ENCODE data around the gene ANKIB1. TPM values are rescaled to one million over a fixed set of nuclear protein-coding genes. Genes with fewer than 3 reads are reported as not detected.

Gene ANKIB1
- total RNA-seq, 2 experiments from 2014 or later: 60.0 to 66.9 TPM

DNA sequence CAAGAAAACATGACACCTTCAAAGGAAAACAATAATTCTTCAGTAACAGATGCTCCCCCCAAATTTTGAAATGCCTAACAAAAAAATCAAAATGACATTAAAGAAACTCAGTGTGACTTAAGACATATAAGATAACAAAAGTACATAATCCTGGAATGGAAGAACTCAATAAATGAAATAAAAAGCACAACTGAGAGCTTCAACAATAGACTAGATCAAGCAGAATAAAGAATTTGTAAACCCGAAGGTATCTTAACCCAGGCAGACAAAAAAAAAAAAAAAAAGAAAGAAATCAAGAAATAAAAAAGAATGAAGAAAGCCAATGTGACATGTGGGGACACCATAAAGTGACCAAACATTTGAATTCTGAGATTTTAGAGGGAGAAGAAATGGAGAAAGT lies 39.1 kb upstream of the ANKIB1 start:
- Mint-ChIP-seq H3K27me3 (no peaks in the 10 kb centered on the region), H3K36me3 (ENCODE audit: low read depth) (peaks cover 96% of the 10 kb centered on the region), H3K9me3 (peaks cover 13% of the 10 kb centered on the region), H3K4me3 (no peak overlapping the region), H3K4me1 (ENCODE audit: low read depth) (peaks cover 20% of the 10 kb centered on the region), H3K27ac (no peak overlapping the region)
- ATAC-seq (ENCODE audit: poor library complexity) (no peak), DNase-seq (no peak)
- ChIA-PET CTCF (no interaction called here), POLR2A (no interaction called here)
- Histone ChIP-seq H3K27me3 (ENCODE audit: control insufficient read depth in 1 of 2, insufficient read depth in 2 of 2, low read length in 2 of 2) (no peaks in the 10 kb centered on the region), H3K4me3 (ENCODE audit: low read length) (no peak overlapping the region), H3K36me3 (ENCODE audit: insufficient read depth, low read length) (peaks cover 76% of the 10 kb centered on the region), H3K4me1 (ENCODE audit: insufficient read depth, low read length) (no peaks in the 10 kb centered on the region), H3K9me3 (ENCODE audit: control insufficient read depth in 1 of 2, insufficient read depth in 1 of 2, low read length in 2 of 2) (peaks cover 9 to 12% of the 10 kb centered on the region in 2 experiments), H3K27ac (ENCODE audit: low read depth in 1 of 2, low read length in 2 of 2) (no peak overlapping the region)
- TF ChIP-seq, protein P1, sequence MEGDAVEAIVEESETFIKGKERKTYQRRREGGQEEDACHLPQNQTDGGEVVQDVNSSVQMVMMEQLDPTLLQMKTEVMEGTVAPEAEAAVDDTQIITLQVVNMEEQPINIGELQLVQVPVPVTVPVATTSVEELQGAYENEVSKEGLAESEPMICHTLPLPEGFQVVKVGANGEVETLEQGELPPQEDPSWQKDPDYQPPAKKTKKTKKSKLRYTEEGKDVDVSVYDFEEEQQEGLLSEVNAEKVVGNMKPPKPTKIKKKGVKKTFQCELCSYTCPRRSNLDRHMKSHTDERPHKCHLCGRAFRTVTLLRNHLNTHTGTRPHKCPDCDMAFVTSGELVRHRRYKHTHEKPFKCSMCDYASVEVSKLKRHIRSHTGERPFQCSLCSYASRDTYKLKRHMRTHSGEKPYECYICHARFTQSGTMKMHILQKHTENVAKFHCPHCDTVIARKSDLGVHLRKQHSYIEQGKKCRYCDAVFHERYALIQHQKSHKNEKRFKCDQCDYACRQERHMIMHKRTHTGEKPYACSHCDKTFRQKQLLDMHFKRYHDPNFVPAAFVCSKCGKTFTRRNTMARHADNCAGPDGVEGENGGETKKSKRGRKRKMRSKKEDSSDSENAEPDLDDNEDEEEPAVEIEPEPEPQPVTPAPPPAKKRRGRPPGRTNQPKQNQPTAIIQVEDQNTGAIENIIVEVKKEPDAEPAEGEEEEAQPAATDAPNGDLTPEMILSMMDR (IDR thresholded peaks at IDR 0.05): no peak
- intact Hi-C loops (cut with DNase I, micrococcal nuclease): no loop called here

DNA sequence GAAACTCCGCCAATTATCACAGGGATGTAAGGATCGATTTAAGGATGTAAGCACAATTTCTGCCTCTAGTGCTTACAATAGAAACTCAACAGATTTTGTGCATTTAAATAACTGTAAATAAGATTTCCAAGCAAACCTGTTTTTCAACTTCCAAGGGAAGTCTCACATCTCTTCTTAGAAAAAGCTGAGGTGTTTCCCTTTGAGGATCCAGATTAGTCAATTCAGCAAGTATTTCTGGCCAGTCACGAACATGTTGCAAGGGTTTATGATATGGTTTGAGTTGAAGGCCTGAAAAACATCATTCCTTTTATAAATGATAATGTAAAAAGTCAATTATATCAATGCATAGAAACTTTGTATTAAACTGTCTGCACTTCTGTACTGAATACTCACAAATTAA lies 24.0 kb upstream of the ANKIB1 start:
- H3K36me3 ChIP-seq (ENCODE audit: insufficient read depth, low read length): peaks cover 89% of the 10 kb centered on the region
- H3K4me1 ChIP-seq (ENCODE audit: insufficient read depth, low read length): no peaks in the 10 kb centered on the region

DNA sequence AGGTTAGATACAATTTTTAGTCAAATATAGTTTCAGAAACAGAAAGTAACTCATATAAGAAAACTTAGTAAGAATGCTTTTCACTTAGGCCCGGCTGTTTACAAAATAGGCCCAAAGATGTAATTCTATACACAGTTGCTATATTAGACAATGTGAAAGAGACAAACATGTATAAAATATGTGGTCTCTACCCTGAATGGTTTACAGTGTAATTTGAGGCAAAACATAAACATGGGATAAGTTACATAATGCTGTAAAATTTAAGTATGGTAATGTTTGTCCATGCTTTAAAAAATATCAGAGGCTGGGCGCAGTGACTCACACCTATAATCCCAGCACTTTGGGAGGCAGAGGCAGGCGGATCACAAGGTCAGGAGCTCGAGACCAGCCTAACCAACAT lies 18.8 kb upstream of the ANKIB1 start:
- Mint-ChIP-seq H3K4me1 (ENCODE audit: low read depth) (peaks cover 6% of the 10 kb centered on the region), H3K36me3 (ENCODE audit: low read depth) (peaks cover 79% of the 10 kb centered on the region), H3K27ac (no peak overlapping the region), H3K9me3 (no peaks in the 10 kb centered on the region), H3K4me3 (no peak overlapping the region), H3K27me3 (no peaks in the 10 kb centered on the region)
- Histone ChIP-seq H3K27ac (ENCODE audit: low read depth in 1 of 2, low read length in 2 of 2) (no peak overlapping the region), H3K4me3 (ENCODE audit: low read length) (no peak overlapping the region), H3K9me3 (ENCODE audit: control insufficient read depth in 1 of 2, insufficient read depth in 1 of 2, low read length in 2 of 2) (no peaks in the 10 kb centered on the region), H3K27me3 (ENCODE audit: control insufficient read depth in 1 of 2, insufficient read depth in 2 of 2, low read length in 2 of 2) (no peaks in the 10 kb centered on the region), H3K4me1 (ENCODE audit: insufficient read depth, low read length) (no peaks in the 10 kb centered on the region), H3K36me3 (ENCODE audit: insufficient read depth, low read length) (peaks cover 68% of the 10 kb centered on the region)
- no peak for ATAC-seq (ENCODE audit: poor library complexity)
- TF ChIP-seq, protein P1 (IDR thresholded peaks at IDR 0.05): no peak
- DNase-seq: no peak
- ChIA-PET CTCF (no interaction called here), POLR2A (no interaction called here)
- intact Hi-C loops (cut with DNase I, micrococcal nuclease): no loop called here

More for the DNA sequence above, 24.0 kb upstream of the ANKIB1 start:
- ChIA-PET POLR2A (no interaction called here), CTCF (no interaction called here)
- Mint-ChIP-seq H3K27ac (no peak overlapping the region), H3K27me3 (no peaks in the 10 kb centered on the region), H3K4me1 (ENCODE audit: low read depth) (no peaks in the 10 kb centered on the region), H3K9me3 (no peaks in the 10 kb centered on the region), H3K4me3 (no peak overlapping the region), H3K36me3 (ENCODE audit: low read depth) (peaks cover 86% of the 10 kb centered on the region)
- Histone ChIP-seq H3K4me3 (ENCODE audit: low read length) (no peak overlapping the region), H3K27me3 (ENCODE audit: control insufficient read depth in 1 of 2, insufficient read depth in 2 of 2, low read length in 2 of 2) (no peaks in the 10 kb centered on the region), H3K27ac (ENCODE audit: low read depth in 1 of 2, low read length in 2 of 2) (no peak overlapping the region), H3K9me3 (ENCODE audit: control insufficient read depth in 1 of 2, insufficient read depth in 1 of 2, low read length in 2 of 2) (no peaks in the 10 kb centered on the region)
- TF ChIP-seq, protein P1 (IDR thresholded peaks at IDR 0.05): no peak
- no peak for DNase-seq
- intact Hi-C loops (cut with DNase I, micrococcal nuclease): no loop called here
- ATAC-seq (ENCODE audit: poor library complexity): no peak

Data from CD4-positive, alpha-beta T cell (primary cell).